Motor neuron (in vitro differentiated cells): ENCODE results near the gene KCNJ8. TPM values are rescaled to one million over a fixed set of nuclear protein-coding genes. Genes with fewer than 3 reads are reported as not detected.

Source experiments
- ATAC-seq, 8 experiments: fragments of 200-7000 bp; cut with Tn5 transposase; replicated peaks in 6 of 8; 2 replicates each; pipeline ENCODE4 v1.8.0; 2021; ENCODE audit warnings: mild to moderate bottlenecking in 8 of 8, moderate library complexity in 8 of 8
- H3K27ac ChIP-seq, 2 donors: fragments of 250-450 bp; sonication (Bioruptor Pico); 2 replicates each; pipeline ENCODE4 v1.9.0; 2021; ENCODE audit warnings: antibody characterized with exemption in 2 of 2, mild to moderate bottlenecking in 2 of 2, moderate library complexity in 1 of 2
- H3K4me1 ChIP-seq, 2 donors: fragments of 250-450 bp; sonication (Bioruptor Pico); replicated peaks in 1 of 2; 2 replicates each; pipeline ENCODE4 v1.6.1; 2021; ENCODE audit warnings: antibody characterized with exemption in 2 of 2, mild to moderate bottlenecking in 2 of 2, moderate library complexity in 1 of 2
- H3K4me3 ChIP-seq, 5 donors: fragments of 250-450 bp; sonication (Bioruptor Pico); 2 replicates each; pipeline ENCODE4 v1.9.0; 2021; ENCODE audit warnings: antibody characterized with exemption in 5 of 5, mild to moderate bottlenecking in 5 of 5, moderate library complexity in 4 of 5
- WGBS, 10 experiments: fragments of 450-650 bp; shearing (Covaris generic); methylation state at CpG; one replicate each; pipeline ENCODE4 v1.0.0; 2022; 5-methylcytosine and 5-hydroxymethylcytosine counted together
- in situ Hi-C, 9 experiments: fragments of 400-800 bp; cut with MboI; loops; one replicate each; pipeline ENCODE4 v1.15.0; 2021; ENCODE audit warnings: low sequenced_read_pairs in 9 of 9, low pct_unique_long_range_greater_than_20kb in 2 of 9; ENCODE audit not compliant: unreplicated experiment in 9 of 9
- total RNA-seq, 8 experiments: library from RNA; unstranded; fragments of 300-600 nt; gene quantifications; 2 replicates each; pipeline versions ENCODE4 v1.2.3 to v1.2.4, GENCODE V29; 2022

The KCNJ8 gene
- total RNA-seq, 8 experiments from 2014 or later = 0.56 to 3.7 (median 1.1) TPM; not detected in 2

DNA sequence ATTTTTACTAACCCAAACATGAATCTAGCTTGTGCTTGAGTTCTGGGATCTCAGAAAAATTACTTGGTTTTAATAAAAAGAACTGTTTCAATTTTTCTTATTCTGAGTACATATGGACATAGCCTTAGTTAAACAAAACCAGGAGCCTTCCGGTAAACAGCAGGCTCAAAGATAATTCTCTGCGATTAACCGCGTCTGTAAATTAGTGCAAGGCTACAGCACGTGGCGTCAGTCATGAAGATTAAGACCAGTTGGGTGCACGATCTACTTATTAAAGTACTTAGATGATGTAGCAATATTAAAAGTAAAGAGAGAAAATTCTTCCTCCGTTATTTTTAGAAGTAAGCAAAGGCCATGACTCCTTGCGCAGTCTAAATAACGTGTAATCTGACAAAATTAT lies 700 bp downstream of the KCNJ8 start:
- H3K4me3 ChIP-seq = peak overlapping the region in 2 of 5 donors; percentile 33 to 45
- ATAC-seq = no peak

DNA sequence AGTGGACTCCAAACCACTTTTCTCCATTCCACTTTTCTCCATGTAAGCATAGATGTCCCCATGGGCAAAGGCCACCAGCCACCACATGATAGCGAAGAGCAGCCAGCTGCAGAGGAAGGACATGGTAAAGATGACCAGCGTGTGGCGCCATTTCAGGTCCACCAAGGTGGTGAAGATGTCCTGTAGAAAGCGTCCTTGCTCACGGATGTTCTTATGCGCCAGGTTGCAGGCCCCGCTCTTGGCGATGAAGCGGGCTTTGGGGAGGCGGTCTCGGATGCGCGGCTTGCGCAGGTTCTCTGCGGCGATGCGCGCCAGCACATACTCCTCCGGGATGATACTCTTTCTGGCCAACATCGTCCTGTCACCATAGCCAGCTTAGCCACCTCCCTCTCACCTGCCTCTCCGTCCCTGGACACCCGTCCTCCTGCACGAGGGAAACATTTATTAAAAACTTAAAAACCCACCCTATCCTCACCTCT lies 1.2 kb downstream of the KCNJ8 start:
- in situ Hi-C loops = no loop called here
- Histone ChIP-seq H3K4me3 (no peak overlapping the region), H3K27ac (no peak overlapping the region), H3K4me1 (peaks cover 3 to 5% of the 10 kb centered on the region in 2 donors)
- no peak for ATAC-seq
- 57 to 100% (median 81%) methylated on average over 3 to 19 of the region's 23 CpGs; no CpG with 5 or more reads in 5 of the 10 experiments for WGBS, 10 experiments

More for the DNA sequence above, 700 bp downstream of the KCNJ8 start:
- H3K4me1 ChIP-seq = peaks cover 3 to 5% of the 10 kb centered on the region in 2 donors
- no peak overlapping the region for H3K27ac ChIP-seq
- in situ Hi-C loops = no loop called here
- WGBS, 10 experiments = 11 to 66% (median 33%) methylated on average over 1 to 10 of the region's 10 CpGs

GRCh38 chr12:21771311-21771710 lies 3.2 kb downstream of the KCNJ8 start:
- Histone ChIP-seq H3K4me3 (no peak overlapping the region), H3K27ac (no peak overlapping the region), H3K4me1 (peaks cover 3 to 5% of the 10 kb centered on the region in 2 donors)
- in situ Hi-C loops = no loop called here
- ATAC-seq = no peak
- WGBS, 10 experiments = 0 to 100% (median 41%) methylated on average over 1 of the region's 1 CpG; no CpG with 5 or more reads in 2 of the 10 experiments

DNA sequence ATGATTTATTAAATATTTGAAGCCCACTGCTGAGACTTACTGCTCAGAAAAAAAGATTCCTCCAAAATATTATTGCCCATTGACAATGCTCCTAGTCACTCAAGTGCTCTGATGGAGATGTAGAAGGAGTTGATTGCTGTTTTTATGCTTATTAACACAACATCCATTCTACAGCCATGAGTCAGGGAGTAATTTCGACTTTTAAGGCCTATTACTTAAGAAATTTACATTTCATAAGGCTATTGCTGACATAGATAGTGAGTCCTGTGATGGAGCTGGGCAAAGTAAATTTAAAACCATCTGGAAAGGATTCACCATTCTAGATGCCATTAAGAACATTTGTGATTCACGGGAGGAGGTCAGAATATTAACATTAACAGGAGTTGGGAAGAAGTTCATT lies 5.2 kb downstream of the KCNJ8 start:
- Histone ChIP-seq H3K4me1 (no peaks in the 10 kb centered on the region), H3K4me3 (no peak overlapping the region), H3K27ac (no peak overlapping the region)
- in situ Hi-C loops = no loop called here
- WGBS, 10 experiments = 0 to 83% (median 59%) methylated on average over 1 to 2 of the region's 2 CpGs; no CpG with 5 or more reads in 1 of the 10 experiments
- ATAC-seq = peak in 2 of 8 experiments; percentile 79 to 81

- no peaks in the 10 kb centered on the region for H3K4me1 ChIP-seq
- no peak overlapping the region for H3K4me3 ChIP-seq
- no peak for ATAC-seq
- 0 to 100% (median 80%) methylated on average over 1 of the region's 2 CpGs; no CpG with 5 or more reads in 3 of the 10 experiments for WGBS, 10 experiments
- in situ Hi-C loops = no loop called here
- H3K27ac ChIP-seq = no peak overlapping the region
These were observed 8.1 kb downstream of the KCNJ8 start for GRCh38 chr12:21766403-21766802.

DNA sequence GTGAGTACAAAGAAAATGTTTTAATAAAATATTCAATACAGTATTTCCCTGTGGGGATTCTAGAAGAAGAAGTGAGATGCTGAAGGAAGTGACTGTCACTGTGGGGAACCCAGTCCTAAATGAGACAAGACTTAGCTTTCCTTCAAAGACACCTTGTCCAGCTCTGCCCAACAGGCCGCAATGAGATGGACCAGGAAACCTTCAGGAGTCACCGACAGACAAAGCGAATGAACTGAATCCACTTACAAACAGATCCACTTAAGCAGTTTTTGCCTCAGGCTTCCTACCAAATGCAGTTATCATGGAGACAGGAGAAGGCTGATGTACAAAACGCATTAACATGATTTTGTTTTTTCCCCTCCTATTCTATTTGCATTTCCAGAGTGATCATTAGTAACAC lies 9.6 kb downstream of the KCNJ8 start:
- Histone ChIP-seq H3K27ac (no peak overlapping the region), H3K4me3 (no peak overlapping the region), H3K4me1 (no peaks in the 10 kb centered on the region)
- WGBS, 10 experiments = 17 to 100% (median 86%) methylated on average over 1 to 4 of the region's 4 CpGs
- in situ Hi-C loops = no loop called here
- ATAC-seq = peak in 1 of 8 experiments; percentile 20

DNA sequence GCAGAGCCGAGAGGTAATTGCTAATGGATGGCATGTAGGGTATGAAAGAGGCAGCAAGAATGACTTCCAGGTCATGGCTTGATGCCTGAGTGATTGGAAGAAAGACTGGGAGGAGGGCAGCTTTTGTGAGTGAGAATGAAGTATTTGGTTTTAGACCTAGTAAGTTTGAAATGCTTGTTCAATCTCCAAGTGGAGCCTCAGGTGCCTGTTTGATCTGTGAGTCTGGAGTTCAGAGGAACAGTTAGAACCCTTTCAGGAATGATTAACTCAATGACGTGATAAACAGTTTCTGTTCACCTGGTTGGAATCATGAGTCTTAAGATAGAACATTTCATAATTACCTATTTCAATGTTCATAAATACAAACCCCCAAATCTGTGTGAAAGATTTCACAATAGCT lies 10.4 kb downstream of the KCNJ8 start:
- WGBS, 10 experiments = 20 to 100% (median 75%) methylated on average over 1 to 2 of the region's 2 CpGs; no CpG with 5 or more reads in 2 of the 10 experiments
- in situ Hi-C loops = no loop called here
- ATAC-seq = no peak
- Histone ChIP-seq H3K4me1 (no peaks in the 10 kb centered on the region), H3K27ac (no peak overlapping the region), H3K4me3 (no peak overlapping the region)

DNA sequence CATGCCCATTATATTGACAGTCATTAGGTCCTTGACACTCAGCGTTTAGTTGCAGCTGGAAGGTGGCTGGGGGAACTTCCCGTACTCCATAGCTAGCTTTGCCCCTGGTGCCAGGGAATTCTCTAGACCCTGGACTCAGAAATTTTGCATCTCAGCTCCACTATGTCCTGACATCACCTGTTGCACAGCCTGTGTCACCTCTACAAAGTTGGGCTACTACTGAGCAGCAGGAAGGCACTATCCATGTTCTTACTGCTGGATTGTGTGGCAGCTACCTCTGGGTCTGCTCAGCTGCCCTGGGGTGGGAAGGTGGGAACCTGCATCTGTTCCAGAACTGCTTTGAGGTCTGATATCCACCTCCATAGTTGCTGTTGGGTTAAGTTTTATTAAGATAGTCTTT lies 11.0 kb downstream of the KCNJ8 start:
- no peak for ATAC-seq
- H3K4me3 ChIP-seq = no peak overlapping the region
- H3K4me1 ChIP-seq = no peaks in the 10 kb centered on the region
- in situ Hi-C loops = no loop called here
- H3K27ac ChIP-seq = no peak overlapping the region
- whole genome bisulfite sequencing, 10 experiments = 38 to 100% (median 90%) methylated on average over 1 to 2 of the region's 2 CpGs; no CpG with 5 or more reads in 5 of the 10 experiments

GRCh38 chr12:21759737-21760136 lies 14.8 kb downstream of the KCNJ8 start:
- H3K4me3 ChIP-seq = no peak overlapping the region
- WGBS, 10 experiments = 30 to 100% (median 89%) methylated on average over 1 to 5 of the region's 5 CpGs; no CpG with 5 or more reads in 1 of the 10 experiments
- H3K4me1 ChIP-seq = no peaks in the 10 kb centered on the region
- ATAC-seq = no peak
- no peak overlapping the region for H3K27ac ChIP-seq
- in situ Hi-C loops = no loop called here

DNA sequence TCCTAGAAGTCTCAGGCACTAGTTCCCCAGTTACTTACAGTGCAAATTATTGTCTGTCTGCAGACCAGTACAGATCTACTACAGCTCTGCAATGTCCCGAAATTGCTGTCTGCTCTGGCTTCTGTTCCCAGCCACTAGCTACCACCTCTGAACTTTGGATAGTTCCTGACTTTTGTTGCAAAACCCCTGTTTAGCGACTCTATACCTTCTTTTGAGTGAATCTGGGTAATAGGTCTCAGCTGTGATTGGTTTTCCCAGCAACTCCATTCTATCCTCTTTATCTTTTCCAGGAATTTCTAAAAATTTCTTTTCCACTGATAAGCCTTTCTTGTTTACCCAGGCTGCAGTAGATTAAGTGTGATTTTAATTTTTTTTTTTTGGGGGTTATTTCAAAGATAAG lies 16.8 kb downstream of the KCNJ8 start:
- no peak for ATAC-seq
- 0 to 100% (median 78%) methylated on average over 1 to 2 of the region's 2 CpGs for WGBS, 10 experiments
- H3K27ac ChIP-seq = no peak overlapping the region
- in situ Hi-C loops = no loop called here
- H3K4me3 ChIP-seq = no peak overlapping the region
- no peaks in the 10 kb centered on the region for H3K4me1 ChIP-seq

GRCh38 chr12:21756699-21757098 lies 17.8 kb downstream of the KCNJ8 start:
- Histone ChIP-seq H3K4me3 (no peak overlapping the region), H3K27ac (no peak overlapping the region), H3K4me1 (no peaks in the 10 kb centered on the region)
- 44 to 100% (median 94%) methylated on average over 2 to 4 of the region's 4 CpGs; no CpG with 5 or more reads in 1 of the 10 experiments for WGBS, 10 experiments
- in situ Hi-C loops = no loop called here
- ATAC-seq = no peak

DNA sequence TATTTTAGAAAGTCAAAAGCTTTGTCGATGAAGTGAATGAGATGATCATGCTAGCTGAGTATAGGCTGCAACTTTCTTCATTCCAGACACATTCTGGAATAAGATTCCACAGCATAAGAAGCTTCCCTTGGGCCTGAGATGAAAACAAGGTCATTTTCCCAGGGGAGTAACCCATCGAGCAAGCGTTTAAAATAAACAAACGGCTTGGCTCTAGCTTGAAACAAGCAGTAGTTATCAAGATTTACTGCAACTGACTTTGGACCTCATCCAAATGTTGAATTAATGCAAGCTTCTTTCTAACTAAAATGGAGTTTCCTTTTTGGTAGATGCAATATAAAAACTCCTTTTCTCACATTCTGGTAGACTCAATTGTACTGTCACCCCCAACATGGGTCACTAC lies 23.0 kb downstream of the KCNJ8 start:
- H3K27ac ChIP-seq = no peak overlapping the region
- no peak overlapping the region for H3K4me3 ChIP-seq
- H3K4me1 ChIP-seq = peaks cover 0 to 4% of the 10 kb centered on the region in 2 donors
- peak in 6 of 8 experiments; percentile 33 to 82 (median 59) for ATAC-seq
- WGBS, 10 experiments = 0 to 79% (median 38%) methylated on average over 3 to 4 of the region's 4 CpGs; no CpG with 5 or more reads in 1 of the 10 experiments
- in situ Hi-C loops = no loop called here

- Histone ChIP-seq H3K27ac (no peak overlapping the region), H3K4me1 (no peaks in the 10 kb centered on the region), H3K4me3 (no peak overlapping the region)
- in situ Hi-C loops = no loop called here
- 0 to 97% (median 65%) methylated on average over 2 to 6 of the region's 6 CpGs; no CpG with 5 or more reads in 1 of the 10 experiments for WGBS, 10 experiments
- ATAC-seq = no peak
These were observed 29.2 kb downstream of the KCNJ8 start for GRCh38 chr12:21745258-21745657.

DNA sequence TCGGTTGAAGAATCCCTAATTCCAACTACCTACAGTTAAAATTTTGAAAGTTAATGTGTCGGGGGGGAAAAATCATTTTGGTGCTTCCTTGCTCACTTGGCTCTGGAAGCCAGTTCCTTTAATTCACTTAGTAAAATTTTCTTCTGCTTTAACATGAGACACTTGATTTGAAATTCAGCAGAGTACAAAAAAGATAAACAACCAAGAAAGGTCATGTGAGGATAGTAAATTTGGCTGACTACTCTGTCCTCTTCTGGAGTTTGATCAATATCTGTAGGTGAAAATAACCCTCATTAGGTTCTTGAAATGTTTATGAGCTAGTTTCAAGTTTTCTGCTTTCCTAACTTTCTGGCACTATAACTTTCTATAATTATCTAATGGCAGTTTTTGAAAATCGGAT lies 43.4 kb downstream of the KCNJ8 start:
- no peak for ATAC-seq
- in situ Hi-C loops = no loop called here
- WGBS, 10 experiments = 3 to 96% (median 74%) methylated on average over 1 to 3 of the region's 3 CpGs
- Histone ChIP-seq H3K27ac (no peak overlapping the region), H3K4me3 (no peak overlapping the region), H3K4me1 (no peaks in the 10 kb centered on the region)
